MCF 10A (cell line): ENCODE results near the gene CORO1A. TPM values are rescaled to one million over a fixed set of nuclear protein-coding genes. Genes with fewer than 3 reads are reported as not detected.

Experiments used
- Bru-seq: library from RNA; stranded (reverse); fragments of 400-500 nt; gene quantifications from one replicate; lab custom pipeline; 2021; lab: Mats Ljungman, UMichigan
- BruChase-seq, 2 experiments: library from RNA; stranded (reverse); fragments of 400-500 nt; gene quantifications; one replicate each; lab custom pipeline; 2021; lab: Mats Ljungman, UMichigan
- BruUV-seq: library from RNA; stranded (reverse); fragments of 400-500 nt; replicated peaks from 2 replicates; lab custom pipeline; 2021; lab: Mats Ljungman, UMichigan
- CTCF ChIA-PET: fragments of 300-600 bp; sonication (Branson Sonifier 250); formaldehyde crosslinking; extraction: SDS; loops from one replicate; lab custom pipeline; 2021; ENCODE audit warnings: antibody characterized with exemption, inconsistent platforms; lab: Yijun Ruan, JAX
- POLR2A ChIA-PET: fragments of 300-600, 350-650 bp; sonication (Branson Sonifier 250); formaldehyde crosslinking; extraction: SDS; loops from one replicate; lab custom pipeline; 2020; ENCODE audit warnings: antibody characterized with exemption, inconsistent platforms; lab: Yijun Ruan, JAX
- DNase-seq: peaks from one replicate; pipeline ENCODE4 v3.0.0-alpha.2; 2018; ENCODE audit not compliant: unreplicated experiment
- H3K27ac Mint-ChIP-seq: one replicate; pipeline ENCODE4 v1.8.0; 2022; ENCODE audit warnings: mild to moderate bottlenecking, low read depth, mixed read lengths; ENCODE audit not compliant: unreplicated experiment
- H3K27me3 Mint-ChIP-seq: one replicate; pipeline ENCODE4 v1.8.0; 2022; ENCODE audit warnings: mixed read lengths; ENCODE audit not compliant: insufficient read depth, unreplicated experiment
- H3K36me3 Mint-ChIP-seq: one replicate; pipeline ENCODE4 v1.8.0; 2022; ENCODE audit warnings: mild to moderate bottlenecking, moderate library complexity, mixed read lengths; ENCODE audit not compliant: insufficient read depth, unreplicated experiment
- H3K4me1 Mint-ChIP-seq: one replicate; pipeline ENCODE4 v1.8.0; 2022; ENCODE audit warnings: mixed read lengths; ENCODE audit not compliant: insufficient read depth, unreplicated experiment
- H3K4me3 Mint-ChIP-seq: one replicate; pipeline ENCODE4 v1.8.0; 2022; ENCODE audit warnings: mild to moderate bottlenecking, moderate library complexity, mixed read lengths; ENCODE audit not compliant: unreplicated experiment
- H3K9me3 Mint-ChIP-seq: one replicate; pipeline ENCODE4 v1.8.0; 2022; ENCODE audit warnings: mixed read lengths; ENCODE audit not compliant: unreplicated experiment
- CTCF ChIP-seq: fragments of 200-600 bp; IDR thresholded peaks from one replicate; pipeline ENCODE4 v1.8.0; 2022; ENCODE audit warnings: antibody characterized with exemption, mild to moderate bottlenecking; ENCODE audit not compliant: unreplicated experiment
- intact Hi-C: fragments of 100-400 bp; cut with micrococcal nuclease; formaldehyde crosslinking; loops from 2 replicates; pipeline ENCODE4 v1.14.1; 2022
- long read RNA-seq: library from polyadenylated mRNA; stranded (forward); transcript quantifications from one replicate; pipeline ENCODE4 v2.0.0, GENCODE V29; 2022
- total RNA-seq: library from RNA; stranded (reverse); gene quantifications from 2 replicates; pipeline ENCODE4 v1.2.3, GENCODE V29; 2022

CORO1A gene
- 0.83 and 1.9 TPM in 2 replicates for total RNA-seq
- Bru-seq, nascent RNA, result not detected
- percentile 18 among the genes with signal in this experiment for BruChase-seq, experiment 1, labeled RNA remaining after a 6-hour chase
- BruChase-seq, experiment 2, labeled RNA remaining after a 2-hour chase, result not detected
- long read RNA-seq, partial matches to known transcripts, result 0 of 2 reads
- long read RNA-seq, other reads (novel, unspliced or antisense), result 0 of 2 reads

GRCh38 chr16:30183233-30184095 is at the start of gene CORO1A:
Gene CORO1A (plus strand): TSS chr16:30183602. CDS start chr16:30185210, 1,608 bp downstream.
- H3K4me1 Mint-ChIP-seq, result peaks cover 4% of the 10 kb centered on the region
- POLR2A ChIA-PET, result interaction anchor here (0.7 to 1.5 kb wide), 7 partner anchors 18 to 130 kb away, joined by 3 to 7 read pairs (median 3); partner anchors contain the start of gene ALDOA
- H3K9me3 Mint-ChIP-seq, result no peaks in the 10 kb centered on the region
- intact Hi-C loops, result no loop called here
- H3K27ac Mint-ChIP-seq, result peak within 1 kb of the TSS; percentile 19
- no TSS peak for BruUV-seq
- H3K4me3 Mint-ChIP-seq, result peak within 1 kb of the TSS; percentile 72
- CTCF ChIA-PET, result interaction anchor here (0.7 kb wide), 1 partner anchor 71 kb away, joined by 5 read pairs; no protein-coding TSS in a partner anchor
- H3K27me3 Mint-ChIP-seq, result no peaks in the 10 kb centered on the region
- no peak for TF ChIP-seq CTCF
- H3K36me3 Mint-ChIP-seq, result no peaks in the 10 kb centered on the region
- DNase-seq, result peak; percentile 79

- Mint-ChIP-seq H3K4me3 (no peak overlapping the region), H3K9me3 (no peaks in the 10 kb centered on the region), H3K4me1 (no peaks in the 10 kb centered on the region), H3K27ac (peak overlapping the region; percentile 25), H3K27me3 (no peaks in the 10 kb centered on the region), H3K36me3 (no peaks in the 10 kb centered on the region)
- POLR2A ChIA-PET, result no interaction called here
- CTCF ChIA-PET, result interaction anchor here (0.7 kb wide), 1 partner anchor 35 kb away, joined by 5 read pairs; no protein-coding TSS in a partner anchor
- no TSS peak for BruUV-seq
- intact Hi-C loops, result no loop called here
- no peak for TF ChIP-seq CTCF
- no peak for DNase-seq
Observed at GRCh38 chr16:30136971-30137605, 46.3 kb upstream of the CORO1A start.

GRCh38 chr16:30137897-30138296 is 45.5 kb upstream of the CORO1A start:
- intact Hi-C loops, result no loop called here
- ChIA-PET CTCF (interaction anchor here (0.7 kb wide), 1 partner anchor 34 kb away, joined by 5 read pairs; no protein-coding TSS in a partner anchor), POLR2A (no interaction called here)
- no peaks in the 10 kb centered on the region for H3K9me3 Mint-ChIP-seq
- no peak for DNase-seq
- no peak for TF ChIP-seq CTCF
- no peaks in the 10 kb centered on the region for H3K4me1 Mint-ChIP-seq
- no TSS peak for BruUV-seq
- no peaks in the 10 kb centered on the region for H3K27me3 Mint-ChIP-seq
- H3K27ac Mint-ChIP-seq, result no peak overlapping the region
- H3K36me3 Mint-ChIP-seq, result no peaks in the 10 kb centered on the region
- H3K4me3 Mint-ChIP-seq, result no peak overlapping the region
